GM04503 (cell line): Measurements from ENCODE around the gene HIPK4.
"Not testable (repeated sequence)": the region's sequence is repeated elsewhere in the genome, so short reads cannot be mapped to it uniquely, and the experiment has no call there.

Experiments
- DNase-seq: peaks from one replicate; pipeline ENCODE4 v3.0.0-alpha.2; 2012; ENCODE audit warnings: low read depth

HIPK4 gene, protein sequence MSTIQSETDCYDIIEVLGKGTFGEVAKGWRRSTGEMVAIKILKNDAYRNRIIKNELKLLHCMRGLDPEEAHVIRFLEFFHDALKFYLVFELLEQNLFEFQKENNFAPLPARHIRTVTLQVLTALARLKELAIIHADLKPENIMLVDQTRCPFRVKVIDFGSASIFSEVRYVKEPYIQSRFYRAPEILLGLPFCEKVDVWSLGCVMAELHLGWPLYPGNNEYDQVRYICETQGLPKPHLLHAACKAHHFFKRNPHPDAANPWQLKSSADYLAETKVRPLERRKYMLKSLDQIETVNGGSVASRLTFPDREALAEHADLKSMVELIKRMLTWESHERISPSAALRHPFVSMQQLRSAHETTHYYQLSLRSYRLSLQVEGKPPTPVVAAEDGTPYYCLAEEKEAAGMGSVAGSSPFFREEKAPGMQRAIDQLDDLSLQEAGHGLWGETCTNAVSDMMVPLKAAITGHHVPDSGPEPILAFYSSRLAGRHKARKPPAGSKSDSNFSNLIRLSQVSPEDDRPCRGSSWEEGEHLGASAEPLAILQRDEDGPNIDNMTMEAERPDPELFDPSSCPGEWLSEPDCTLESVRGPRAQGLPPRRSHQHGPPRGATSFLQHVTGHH

DNA sequence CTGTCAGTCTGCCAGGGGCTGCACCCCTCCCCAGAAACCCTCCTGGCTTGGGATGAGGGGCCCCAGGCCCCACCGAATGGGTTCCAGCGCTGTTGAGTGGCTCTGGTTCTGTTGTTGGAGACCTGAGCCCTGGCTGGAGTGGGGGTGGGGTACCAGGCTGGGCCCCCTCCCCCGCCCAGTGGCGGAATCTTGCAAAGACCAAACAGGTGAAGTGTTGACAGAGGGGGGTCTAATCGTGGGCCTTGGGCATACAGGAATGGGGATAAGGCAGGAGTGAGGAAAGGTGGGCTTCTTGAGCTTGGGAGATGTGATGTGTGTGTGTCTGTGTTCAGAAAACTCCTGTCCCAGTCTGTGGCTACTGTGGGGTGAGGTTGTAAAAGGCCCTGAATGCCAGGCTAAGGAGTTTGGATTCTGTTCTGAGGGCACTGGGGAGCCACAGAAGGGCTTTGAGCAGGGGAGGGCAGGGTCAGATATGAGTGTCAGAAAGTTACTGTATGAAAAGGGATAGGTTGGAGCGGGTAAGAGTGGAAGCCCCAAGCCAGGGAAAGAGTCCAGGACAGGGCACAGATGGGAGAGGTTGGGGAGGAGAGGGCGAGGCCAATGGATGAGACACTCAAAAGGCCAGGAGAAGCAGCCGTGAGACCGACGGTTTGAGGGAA, at the start of gene HIPK4:
Gene HIPK4 (minus strand): TSS at position 98 of the 659 bp plus-strand sequence. CDS start 279 bp downstream, outside the sequence.
- DNase-seq: no peak

DNA sequence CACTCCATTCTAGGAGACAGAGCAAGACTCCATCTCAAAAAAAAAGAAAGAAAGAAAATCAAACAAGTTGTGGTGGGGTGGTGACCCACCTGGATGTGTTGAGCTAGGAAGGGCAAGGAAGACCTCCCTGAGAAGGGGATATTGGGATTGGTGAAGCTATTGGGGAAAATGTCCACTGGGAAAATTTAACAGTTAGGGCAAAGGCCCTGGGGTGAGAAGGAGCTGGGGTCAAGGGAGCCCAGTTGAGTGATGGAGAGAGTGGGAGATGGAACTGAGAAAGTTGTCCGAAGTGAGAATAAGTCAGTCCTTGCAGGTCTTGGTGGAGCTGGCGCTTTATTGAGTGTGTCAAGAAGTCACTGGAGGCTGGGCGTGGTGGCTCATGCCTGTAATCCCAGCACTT, 48.3 kb upstream of the HIPK4 start:
- no peak for DNase-seq

DNA sequence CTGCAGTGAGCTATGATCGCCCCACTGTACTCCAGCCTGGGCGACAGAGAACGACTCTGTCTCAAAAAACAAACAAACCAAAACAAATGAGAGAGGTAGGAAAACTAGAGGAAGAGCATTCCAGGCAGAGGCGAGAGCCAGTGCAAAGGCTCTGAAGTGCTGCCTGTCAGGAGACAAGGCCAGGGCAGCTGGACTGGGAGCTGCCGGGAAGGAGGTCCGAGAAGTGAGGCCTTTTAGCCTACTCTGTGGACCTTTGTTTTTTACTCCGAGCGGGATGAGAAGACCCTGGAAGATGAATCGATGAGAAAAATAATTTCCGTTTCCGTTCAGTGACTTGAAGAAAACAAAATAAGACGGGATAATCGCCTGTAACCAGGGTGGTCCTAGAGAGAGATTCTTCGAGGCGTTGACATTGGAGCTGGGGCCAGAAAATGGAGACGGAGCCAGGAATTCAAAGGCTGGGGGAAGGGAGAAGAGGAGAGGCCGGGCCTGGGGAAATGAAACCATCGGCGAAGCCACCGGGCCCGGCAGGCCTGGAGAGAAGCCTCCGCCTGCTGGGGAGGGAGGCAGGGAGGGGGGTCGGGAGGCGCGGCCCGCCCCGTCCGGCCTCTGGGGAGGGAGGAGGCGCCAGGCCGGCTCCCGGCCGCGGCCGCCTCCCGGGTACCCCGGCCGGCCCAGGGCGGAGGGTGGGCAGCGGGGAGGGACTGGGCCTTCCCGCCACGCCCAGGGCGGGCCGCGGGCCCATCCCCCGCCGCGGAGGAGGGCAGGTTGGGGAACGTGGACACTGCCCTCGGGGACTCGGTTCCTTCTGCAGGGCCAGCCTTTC, 43.6 kb upstream of the HIPK4 start:
- peak; percentile 61 for DNase-seq

DNA sequence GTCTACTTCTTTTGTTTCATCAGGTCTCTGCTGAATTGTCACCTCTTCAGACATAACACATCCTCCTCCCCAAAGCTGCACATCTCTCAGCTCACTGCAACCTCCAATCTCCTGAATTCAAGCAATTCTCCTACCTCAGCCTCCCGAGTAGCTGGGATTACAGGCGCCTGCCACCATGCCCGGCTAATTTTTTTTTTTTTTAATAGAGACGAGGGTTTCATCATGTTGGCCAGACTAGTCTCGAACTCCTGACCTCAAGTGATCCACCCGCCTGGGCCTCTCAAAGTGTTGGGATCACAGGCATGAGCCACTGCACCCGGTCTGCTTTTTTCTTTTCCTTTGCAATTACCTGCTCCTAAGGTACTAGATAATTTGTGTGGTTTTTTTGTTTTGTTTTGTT, 42.8 kb upstream of the HIPK4 start:
- DNase-seq: not testable (repeated sequence)

DNA sequence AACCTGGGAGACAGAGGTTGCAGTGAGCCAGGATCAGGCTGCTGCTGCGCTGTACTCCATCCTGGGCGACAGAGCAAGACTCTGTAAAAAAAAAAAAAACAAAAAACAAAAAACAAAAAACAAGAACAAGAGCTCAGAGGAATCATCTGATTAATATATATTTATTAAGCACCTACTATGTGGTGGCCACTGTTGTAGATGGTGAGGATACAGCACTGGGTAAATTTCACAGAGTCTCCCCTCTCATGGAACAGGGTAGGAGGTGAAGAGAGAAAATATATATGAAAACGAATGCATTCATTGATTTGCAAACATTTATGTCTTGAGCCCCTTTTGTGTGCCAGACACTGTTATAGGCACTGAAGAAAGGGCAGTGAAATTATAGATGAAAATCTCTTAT, 41.7 kb upstream of the HIPK4 start:
- DNase-seq: no peak

DNA sequence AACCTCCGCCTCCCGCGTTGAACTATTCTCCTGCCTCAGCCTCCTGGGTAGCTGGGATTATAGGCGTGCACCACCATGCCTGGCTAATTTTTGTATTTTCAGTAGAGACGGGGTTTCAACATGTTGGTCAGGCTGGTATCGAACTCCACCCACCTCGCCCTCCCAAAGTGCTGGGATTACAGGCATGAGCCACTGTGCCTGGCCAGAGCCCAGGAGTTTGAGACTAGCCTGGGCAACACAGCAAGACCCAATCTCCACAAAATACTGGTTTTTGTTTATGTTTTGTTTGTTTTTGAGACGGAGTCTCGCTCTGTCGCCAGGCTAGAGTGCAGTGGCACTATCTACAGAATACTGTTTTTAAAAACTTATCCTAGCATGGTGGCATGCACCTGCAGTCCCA, 40.3 kb upstream of the HIPK4 start:
- DNase-seq: not testable (repeated sequence)

DNA sequence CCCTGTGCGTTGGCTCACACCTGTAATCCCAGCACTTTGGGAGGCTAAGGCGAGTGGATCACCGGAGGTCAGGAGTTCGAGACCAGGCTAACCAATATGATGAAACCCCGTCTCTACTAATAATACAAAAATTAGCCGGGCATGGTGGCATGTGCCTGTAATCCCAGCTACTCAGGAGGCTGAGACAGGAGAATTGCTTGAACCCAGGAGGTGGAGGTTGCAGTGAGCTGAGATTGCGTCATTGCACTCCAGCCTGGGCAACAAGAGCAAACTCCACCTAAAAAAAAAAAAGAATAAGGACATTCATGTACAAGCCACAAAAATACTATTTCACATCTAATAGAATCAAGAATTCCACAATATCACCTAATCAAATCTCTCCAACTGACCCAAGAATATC, 38.2 kb upstream of the HIPK4 start:
- DNase-seq: not testable (repeated sequence)

DNA sequence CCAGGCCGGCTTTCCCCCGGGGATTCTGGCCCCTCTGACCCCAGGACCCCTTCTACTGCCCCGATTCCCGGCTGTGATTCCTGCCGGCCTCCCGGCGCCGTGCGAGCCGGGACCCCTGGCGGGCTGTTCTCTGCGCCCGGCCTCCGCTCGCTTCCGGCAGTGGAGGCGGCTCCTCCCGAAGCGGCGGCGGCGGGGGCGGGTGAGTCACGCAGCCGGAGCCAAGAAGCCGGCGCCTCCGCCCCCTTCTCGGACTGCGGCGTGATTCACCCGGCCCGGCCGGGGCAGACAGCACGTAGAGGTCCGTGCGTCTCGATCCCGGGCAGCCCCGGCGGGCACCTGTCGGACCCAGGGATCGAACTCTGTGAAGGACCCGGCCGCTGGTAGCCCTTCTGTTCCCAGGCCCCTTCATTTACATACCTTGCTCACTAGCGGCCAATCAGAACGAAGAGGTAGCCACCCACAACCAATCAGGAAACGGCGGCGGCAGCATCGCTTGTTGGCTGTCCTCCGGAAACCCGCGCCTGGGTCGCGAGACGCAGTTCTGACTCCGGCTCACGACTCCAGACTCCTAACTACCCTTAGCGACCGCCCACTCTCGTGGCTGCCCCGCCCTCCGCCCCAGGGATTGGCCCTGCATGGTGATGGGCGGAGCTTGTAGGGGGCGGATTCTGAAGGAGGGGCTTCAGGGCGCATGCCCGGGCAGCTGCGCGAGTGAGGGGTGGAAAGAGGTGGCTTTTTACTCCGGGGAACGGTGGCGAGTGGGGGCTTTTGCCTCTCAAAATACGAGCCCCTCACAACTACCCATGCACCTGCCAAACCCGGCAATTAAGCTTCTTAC, 35.7 kb upstream of the HIPK4 start, which contains the start of gene SERTAD1:
Gene SERTAD1 (minus strand): TSS at position 543 of the 838 bp plus-strand sequence. CDS start 2,446 bp downstream, outside the sequence.
- DNase-seq: peak; percentile 90

DNA sequence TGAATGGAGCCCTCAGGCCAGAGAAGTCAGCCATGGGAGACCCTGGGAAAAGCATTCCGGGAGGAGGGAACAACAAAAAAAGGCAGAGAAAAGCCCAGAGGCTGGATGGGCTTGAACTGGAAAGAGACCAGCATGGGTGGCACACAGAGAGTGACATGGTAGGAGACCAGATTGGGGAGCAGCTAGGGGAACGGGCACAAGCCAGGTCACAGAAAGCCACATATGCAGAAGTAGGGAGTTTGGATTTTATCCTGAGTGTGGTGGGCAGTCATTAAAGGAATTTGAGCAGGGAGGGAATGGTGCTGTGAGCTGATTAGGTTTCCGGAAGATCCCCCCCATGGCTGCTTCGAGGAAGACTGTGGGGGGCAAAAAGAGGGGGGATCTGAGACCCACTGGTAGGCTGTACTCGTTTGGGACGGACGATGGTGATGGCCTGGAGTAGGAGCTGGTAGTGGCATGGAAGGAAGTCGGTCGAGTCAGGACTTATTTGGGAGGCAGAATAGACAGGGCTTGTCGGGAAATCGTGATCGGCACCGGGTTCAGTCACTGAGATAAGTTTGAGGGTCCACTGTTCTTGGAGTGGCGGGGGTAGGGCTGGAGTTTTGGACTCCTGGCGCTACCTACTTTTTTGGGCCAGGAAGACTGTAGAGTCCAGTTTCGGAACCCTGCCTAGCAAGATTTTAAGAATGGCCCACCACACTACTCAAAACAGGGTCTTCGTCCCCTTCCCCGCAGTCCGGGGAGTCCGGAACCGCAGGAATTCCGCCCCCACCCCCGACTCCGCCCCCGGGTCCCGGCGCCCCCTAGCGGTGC, 34.9 kb upstream of the HIPK4 start:
- DNase-seq: no peak

DNA sequence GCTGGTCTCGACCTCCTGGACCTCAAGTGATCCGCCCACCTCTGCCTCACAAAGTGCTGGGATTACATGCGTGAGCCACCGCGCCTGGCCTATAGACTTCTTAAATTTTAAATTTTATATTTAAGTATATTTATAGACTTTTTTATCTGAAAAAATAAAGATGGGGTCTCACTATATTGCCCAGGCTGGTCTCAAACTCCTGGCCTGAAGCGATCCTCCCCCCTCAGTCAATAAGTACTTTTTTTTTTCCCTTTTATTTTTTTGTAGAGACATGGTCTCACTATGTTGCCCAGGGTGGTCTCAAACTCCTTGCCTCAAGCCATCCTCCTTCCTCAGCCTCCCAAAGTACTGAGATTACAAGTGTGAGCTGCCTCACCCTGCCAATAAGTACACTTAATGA, 34.0 kb upstream of the HIPK4 start:
- DNase-seq: no peak

DNA sequence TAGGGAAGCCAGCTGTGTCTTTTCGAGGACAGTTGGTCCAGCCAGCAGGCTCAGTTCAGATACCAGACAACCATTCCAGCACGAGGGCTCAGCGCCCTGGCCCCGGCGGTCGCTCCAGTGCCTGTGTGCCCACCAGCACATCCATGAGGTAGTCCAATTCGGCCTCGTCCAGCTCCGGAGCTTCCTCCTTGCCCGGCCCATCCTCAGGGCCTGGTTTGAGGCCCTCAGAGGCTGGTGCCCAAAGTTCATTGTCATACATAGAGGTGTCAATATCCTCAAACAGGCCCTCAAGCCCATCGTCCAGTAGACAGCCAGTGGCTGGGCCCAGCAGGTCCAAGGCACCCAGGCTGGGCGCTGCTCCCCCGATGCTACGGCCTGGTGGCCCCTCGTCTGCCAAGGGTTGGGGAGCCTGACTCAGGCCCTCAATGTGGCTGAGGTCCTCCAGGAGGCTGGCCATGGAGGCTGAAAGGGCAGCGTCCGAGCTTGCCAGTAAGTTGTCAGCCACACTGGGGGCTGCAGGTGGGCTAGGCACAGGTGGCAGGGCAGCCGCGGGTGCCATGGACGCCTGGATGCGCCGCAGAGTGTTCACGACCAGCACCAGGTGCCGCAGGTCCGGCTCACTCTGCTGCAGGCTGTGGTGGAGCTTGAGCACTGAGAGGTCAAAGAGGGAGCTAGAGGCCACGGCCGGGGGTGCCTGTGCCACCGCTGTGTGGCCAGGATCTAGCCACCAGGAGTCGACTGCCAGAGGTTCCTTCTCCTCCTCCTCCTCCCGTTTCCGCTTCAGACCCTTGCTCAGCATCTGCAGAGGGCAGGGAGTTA, 33.0 kb upstream of the HIPK4 start:
- no peak for DNase-seq

DNA sequence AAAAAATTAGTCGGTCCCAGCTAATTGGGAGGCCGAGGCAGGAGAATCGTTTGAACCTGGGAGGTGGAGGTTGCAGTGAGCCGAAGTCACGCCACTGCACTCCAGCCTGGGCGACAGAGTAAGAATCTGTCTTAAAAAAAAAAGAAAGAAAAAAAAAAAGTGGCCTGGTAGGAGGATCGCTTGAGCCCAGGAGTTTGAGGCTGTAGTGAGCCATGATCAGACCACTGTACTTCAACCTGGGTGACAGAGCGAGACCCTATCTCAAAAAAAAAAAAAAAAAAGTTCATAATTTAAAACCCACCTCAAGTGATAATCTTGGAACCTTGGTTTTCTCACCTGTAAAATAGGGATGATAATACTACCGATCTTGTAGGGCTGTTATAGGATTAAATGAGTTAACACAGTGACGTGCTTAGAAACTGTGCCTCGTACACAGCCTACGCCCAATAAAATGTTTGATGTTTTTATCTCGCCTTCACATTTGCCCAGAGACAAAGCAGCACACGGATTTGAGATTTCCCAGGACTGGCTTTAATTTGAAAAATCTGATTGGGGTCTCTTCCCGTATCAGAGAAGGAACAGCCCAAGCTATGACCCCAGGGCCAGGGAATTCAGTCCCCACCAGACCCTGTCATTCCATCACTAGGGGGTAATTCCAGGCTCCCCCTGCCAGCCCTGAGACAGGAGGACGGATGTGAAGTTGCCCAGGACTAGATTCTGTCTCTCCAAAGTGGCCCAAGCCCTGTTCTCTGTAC, 32.2 kb upstream of the HIPK4 start:
- no peak for DNase-seq

DNA sequence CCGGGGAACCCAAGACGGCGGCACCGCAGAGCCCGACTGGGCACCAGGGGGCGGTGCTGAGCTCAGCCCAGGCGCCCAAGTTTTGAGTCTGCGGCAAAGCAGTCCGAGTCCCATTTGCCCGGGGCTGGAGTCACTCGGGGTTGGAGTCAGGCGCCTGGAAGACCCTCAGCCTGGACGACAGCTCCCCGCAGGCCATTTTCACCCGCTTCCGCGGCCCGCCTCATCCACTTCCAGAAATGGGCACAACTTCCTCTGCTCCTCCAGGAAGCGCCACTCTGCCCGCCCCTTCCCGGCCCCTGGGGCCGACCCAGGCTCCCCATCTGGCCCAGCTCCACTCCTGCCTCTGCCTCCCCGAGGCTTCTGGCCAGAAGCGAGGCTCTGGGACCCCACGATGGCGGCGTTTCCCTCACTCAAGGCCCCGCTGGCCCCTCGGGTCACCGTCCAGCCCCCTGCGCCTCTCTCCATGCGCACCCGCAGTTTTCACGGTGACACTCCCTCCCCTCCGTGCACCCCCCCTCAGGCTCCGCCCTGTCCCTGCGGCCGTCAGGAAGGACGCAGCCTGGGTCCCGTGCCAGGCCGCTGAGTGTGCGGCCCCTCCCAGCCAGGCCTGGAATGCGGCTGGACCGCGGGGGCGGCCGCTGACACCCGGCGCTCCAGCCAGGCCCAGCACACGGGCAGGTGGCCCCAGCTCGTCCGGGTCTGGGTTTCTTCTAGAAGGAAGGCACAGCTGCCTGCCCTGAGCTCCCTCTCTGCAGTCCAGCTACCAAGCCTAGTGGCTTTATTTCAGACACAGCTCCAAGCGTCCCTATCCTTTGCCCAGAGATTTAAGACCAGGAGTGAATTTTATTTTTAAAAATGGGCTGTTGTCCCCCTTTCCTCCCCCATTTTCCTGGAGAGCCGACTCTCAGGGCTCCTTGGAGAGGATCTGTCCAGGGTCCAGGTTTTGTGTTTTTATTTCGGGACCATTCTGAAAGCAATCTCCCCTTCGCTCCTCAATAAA, 31.1 kb upstream of the HIPK4 start:
- DNase-seq: peak; percentile 64

DNA sequence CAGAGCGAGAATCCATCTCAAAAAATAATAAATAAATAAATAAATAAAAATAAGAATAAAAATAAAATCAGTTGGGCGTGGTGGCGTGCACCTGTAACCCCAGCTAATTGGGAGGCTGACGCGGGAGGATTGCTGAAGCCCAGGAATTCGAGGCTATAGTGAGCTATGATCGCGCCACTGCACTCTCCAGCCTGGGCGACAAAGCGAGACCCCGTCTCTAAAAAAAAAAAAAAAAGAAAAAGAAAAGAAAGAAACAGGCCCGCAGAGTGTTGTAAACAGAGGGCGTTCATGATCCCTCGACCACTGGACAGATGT, 30.4 kb upstream of the HIPK4 start:
- no peak for DNase-seq

DNA sequence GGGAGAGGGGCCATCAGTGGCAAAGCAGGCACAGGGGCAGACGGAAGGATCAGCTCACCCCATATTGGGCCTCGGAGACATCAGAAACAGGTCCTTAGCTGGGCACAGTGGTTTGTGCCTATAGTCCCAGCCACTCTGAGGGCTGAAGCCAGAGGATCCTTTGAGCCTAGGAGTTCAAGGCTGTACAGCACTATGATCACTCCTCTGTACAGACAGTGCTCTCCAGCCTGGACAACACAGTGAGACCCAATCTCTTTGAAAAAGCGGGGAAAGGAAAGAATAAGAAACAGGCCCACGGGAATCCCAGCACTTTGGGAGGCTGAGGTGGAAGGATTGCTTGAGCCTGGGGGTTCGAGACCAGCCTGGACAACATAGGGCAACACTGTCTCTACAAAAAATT, 29.8 kb upstream of the HIPK4 start:
- no peak for DNase-seq

DNA sequence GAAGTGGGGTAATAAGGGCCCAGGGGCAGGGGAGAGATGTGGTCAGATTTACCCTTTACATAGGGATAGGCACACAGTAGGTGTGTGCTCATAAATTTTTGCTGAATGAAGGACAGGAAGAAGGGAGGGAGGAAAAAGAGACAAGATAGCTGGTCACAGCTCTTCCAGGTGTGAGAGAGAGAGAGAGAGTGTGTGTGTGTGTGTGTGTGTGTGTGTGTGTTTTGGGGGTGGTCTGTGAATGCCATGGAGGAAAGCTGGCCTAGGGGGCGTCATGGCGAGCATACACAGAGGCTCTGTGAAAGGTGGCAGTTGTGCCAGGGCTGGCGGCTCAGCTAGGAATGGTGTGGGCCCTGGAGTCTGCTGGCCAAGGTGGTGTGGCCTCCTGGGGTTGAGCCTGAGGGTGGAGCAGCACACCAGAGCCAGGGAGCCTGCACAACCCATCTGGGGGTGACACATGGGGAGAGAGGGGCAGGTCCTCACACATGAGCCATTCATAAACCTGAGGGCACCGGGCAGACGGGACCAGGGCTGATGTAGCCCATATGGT, 29.2 kb upstream of the HIPK4 start:
- no peak for DNase-seq

DNA sequence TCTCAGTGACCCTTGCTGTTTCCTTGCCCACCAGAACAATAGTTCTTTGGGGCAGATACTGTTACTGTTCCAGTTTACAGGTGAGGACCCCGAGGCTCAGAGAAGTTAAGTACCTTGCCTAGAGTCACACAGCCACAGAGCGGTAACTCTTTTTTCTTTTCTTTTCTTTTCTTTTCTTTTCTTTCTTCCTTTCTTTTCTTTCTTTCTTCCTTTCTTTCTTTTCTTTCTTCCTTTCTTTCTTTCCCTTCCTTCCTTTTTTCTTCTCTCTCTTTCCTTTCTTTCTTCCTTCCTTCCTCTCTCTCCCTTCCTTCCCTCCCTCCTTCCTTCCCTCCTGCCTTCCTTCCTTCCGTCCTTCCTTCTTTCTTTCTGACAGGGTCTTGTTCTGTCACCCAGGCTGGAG, 28.1 kb upstream of the HIPK4 start:
- no peak for DNase-seq
